Dedifferentiated amniotic fluid mesenchymal stem cell (primary cell): ENCODE data around the gene GHRL.
A peak's percentile ranks its signal among the peaks of the same experiment; 100 is the strongest.
"Not testable (repeated sequence)": the region's sequence is repeated elsewhere in the genome, so short reads cannot be mapped to it uniquely, and the experiment has no call there.

ENCODE experiments used
- DNase-seq: peaks from one replicate; pipeline ENCODE4 v3.0.0-alpha.2; 2016; ENCODE audit errors: extremely low spot score

The GHRL gene

DNA sequence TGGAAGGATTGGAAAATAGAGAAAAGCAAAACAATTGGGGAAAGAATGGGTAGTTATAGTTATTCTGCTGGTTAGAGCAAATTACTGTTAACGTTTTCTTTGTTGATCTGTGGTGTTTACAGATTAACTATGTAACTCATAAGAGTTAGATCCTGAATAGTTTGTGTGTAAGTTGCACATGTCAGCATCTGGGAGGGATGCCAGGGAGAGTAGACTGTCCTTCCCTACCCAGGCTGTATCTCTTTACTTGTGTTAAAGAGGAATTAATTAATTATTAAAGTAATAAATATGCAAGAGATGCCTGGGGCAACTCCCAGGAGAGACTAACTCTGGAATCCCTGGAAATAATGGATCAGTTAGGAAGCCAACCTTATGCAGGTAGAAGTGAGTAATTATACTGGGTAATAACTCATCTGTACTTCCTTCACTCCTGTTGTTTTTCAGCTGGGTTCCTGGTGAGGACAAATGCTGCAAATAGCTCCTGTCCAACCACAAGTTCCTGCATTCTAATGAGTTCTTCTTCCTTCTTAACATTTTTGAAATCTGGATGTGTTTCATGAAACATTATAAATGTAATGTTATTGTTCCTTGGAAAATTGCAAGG is 18.9 kb downstream of the GHRL start:
- no peak for DNase-seq

DNA sequence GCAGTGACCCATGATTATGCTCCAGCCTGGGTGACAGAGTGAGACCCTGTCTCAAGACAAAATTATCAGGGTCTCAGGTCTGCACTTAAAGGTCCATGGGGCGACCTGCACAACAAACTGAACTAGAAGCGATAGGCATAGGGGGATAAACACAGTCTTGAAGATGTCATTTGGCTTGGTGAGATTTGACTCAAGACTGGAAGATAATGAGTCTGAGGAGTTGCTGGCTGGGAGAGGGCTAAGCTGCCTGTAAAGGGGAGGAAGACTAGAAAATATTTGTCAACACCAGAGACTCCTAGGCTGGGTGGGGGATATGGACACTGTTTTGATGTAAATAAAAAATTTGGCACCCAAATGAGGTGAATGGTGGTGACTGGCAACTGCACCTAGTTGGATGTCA is 19.8 kb downstream of the GHRL start:
- DNase-seq: no peak

DNA sequence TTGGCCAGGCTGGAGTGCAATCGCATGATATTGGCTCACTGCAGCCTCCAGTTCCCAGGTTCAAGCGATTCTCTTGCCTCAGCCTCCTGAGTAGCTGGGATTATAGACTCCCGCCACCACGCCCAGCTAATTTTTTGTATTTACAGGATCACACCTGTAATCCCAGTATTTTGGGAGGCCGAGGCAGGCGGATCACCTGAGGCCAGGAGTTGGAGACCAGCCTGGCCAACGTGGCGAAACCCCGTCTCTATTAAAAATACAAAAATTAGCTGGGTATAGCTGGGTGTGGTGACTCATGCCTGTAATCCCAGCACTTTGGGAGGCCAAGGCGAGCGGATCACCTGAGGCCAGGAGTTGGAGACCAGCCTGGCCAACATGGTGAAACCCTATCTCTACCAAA is 20.3 kb downstream of the GHRL start:
- not testable (repeated sequence) for DNase-seq

DNA sequence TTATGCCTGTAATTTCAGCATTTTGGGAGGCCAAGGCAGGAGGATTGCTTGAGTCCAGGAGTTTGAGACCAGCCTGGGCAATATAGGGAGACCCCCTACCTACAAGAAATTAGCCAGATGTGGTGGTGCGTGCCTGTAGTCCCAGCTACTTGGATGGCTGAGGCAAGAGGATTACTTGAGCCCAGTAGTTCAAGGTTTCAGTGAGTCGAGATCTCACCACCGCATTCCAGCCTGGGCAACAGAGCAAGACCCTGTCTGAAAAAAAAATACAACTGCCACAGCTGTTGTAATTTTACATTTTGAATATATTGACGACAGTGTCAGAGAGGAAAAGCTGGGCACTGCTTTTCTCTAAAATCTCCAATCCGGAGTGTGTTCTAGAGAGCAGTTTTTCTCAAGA is 23.3 kb downstream of the GHRL start:
- no peak for DNase-seq

DNA sequence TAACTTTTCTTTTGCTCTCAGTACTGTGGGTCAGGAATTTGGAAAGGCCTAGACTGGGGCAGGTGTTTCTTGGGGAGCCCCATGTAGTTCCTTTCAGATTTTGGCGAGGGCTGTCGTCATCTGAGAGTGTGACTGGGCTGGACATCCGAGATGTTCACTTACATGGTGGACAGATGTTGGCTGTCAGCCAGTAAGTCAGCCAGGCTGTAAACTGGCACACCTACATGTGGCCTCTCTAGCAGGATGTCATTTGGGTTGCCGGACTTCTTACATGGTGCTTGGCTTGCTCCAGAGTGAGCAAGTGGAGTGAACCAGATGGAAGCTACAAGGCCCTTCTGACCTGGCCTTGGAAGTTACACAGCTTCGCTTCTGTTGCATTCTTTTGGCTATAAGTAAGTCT is 23.8 kb downstream of the GHRL start:
- DNase-seq: no peak

DNA sequence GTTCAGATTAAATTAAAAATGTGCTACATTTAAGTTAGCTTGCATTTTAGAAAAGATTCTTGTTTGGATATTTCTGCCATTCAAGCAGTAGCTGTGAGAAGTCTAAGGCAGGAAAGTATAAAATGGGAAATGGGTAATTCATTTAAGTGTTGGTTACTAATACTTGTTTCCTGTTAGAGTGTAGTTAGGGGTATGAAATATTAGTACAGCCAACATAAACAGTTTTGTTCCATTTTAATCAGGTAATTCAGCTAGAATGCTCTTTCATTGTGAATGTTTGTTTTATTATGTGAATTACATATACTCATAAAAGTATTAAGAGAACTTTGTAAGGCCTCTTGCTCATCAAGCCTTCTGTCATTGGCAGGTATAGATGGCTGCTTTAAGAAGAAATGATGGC is 24.6 kb downstream of the GHRL start:
- no peak for DNase-seq

DNA sequence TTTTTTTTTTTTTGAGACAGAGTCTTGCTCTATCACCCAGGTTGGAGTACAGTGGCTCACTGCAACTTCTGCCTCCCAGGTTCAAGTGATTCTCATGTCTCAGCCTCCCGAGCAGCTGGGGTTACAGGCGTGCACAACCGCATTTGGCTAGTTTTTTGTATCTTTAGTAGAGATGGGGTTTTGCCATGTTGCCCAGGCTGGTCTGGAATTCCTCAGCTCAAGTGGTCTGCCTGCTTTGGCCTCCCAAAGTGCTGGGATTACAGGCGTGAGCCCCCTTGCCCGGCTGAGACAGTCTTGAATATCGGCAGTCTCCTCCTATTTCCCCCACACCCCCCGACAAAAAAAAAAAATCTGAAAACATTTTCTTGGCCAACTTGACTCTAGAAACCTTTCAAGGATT is 25.8 kb downstream of the GHRL start:
- DNase-seq: not testable (repeated sequence)

DNA sequence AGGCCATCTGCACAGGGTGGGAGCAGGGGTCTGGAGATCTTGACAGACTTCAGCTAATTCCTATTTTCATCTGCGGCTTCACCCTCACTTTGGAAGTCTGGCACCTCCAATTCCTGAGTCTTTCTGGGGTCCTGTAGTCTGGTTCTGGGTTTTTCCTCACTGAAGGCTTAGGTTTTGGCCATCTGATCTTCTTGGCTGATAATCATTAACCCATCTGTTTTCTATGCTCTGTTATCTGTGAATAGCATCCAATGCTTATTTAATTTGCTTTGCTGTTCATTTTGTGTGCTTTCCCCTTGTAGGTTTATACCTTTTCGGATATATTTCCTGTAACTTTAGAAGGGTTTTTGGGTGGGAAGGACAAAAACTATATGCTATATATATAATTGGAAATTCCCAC is 26.9 kb downstream of the GHRL start:
- DNase-seq: no peak

DNA sequence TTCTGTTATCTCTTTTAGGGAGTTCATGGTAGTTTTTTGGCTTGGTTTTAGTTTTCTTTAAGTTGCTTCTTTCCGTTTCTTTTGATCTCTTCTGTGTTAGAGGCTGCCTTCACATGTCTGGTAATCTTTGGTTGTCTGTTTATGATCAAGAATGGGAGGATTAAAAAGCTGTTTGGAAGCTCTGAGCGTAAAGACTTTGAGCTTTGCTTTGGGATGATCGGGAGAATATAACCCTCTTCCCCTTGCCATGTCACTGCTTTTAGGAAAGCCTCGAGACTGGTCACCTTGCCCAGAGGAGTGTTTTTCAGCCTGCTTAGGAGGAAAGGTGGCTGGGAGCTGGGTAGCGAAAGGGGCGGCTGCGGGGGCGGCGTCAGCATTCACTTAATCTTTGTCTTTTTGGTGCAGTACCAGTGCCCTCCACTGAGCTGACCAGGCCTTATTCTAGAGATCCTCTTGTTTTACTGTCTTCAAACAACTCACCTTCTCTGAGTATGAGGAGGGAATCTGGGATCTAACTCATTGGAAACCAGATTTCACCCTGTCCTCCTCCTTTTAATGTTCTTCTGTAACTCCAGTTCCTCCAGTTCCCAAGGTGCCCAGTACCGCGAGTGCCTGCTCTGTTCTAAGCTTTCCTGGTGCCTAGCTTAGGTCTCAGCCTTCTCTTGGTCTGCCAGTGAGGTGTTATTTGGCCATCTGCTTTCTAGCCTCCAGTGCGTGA is 28.9 kb downstream of the GHRL start:
- no peak for DNase-seq

DNA sequence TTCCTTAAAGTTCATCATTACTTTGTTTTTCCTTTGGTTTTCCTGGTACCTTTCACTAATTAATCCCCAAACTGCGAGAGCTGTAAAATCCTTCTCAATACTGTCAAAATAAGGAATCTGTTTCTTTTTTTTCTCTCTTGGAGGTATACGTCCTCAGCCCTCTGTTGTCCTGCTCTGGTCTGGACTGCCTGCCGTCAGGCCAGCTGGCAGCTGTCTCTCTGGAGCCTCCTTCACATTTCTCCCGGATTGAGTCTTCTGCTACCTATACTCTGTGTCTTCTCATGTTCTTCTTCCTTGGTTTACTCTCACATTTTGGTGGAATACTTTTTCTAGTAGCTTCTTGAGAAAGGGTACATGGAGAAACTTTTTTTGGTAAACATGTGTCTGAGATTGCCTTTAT is 30.7 kb downstream of the GHRL start:
- no peak for DNase-seq

DNA sequence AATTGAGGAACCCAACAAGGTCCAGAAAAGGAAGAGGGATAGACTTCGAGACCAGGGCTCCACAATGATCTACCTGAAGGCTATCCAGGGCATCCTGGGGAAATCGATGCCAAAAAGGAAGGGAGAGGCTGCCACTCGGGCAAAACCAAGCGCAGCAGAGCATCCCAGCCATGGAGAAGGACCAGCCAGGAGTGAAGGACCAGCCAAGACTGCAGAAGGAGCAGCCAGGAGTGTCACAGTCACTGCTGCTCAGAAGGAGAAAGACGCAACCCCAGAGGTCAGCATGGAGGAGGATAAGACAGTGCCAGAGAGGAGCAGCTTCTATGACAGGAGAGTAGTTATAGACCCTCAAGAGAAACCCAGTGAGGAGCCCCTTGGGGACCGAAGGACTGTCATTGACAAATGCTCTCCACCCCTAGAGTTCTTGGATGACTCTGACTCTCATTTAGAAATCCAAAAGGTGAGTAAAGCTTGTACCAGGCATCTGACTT is 32.5 kb downstream of the GHRL start:
- DNase-seq: no peak

DNA sequence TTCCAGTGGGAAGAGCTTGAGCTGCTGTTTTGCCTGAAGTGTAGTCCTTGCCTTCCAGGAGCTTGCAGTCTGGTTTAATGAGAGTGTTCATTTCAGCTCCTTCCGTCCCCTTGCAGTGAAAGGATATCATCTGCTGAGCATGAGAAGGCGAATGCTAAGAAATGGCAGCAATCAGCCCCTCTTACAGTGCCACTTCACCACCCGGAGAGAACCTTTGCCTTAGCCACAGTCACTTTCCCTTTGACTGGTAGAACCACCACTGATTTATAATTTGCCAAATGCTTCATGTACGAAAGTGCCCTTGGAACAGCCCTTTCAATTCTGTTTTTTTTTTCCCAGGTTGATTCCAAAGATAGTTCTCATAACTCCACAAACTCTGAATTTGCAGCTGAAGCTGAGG is 32.9 kb downstream of the GHRL start:
- no peak for DNase-seq

DNA sequence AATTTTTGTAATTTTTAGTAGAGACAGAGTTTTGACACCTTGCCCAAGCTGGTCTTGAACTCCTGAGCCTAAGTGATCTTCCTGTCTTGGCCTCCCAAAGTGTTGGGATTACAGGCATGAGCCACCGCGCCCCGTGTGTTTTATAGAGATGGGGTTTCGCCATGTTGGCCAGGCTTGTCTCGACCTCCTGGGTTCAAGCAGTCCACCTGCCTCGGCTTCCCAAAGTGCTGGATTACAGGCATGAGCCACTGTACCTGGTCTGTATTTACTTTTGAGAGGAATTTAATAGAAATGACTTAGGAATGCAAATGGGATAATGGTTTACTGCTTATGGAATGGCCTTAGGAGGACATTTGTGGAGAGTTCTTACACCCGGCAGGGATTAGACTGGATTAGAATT is 33.7 kb downstream of the GHRL start:
- DNase-seq: no peak

DNA sequence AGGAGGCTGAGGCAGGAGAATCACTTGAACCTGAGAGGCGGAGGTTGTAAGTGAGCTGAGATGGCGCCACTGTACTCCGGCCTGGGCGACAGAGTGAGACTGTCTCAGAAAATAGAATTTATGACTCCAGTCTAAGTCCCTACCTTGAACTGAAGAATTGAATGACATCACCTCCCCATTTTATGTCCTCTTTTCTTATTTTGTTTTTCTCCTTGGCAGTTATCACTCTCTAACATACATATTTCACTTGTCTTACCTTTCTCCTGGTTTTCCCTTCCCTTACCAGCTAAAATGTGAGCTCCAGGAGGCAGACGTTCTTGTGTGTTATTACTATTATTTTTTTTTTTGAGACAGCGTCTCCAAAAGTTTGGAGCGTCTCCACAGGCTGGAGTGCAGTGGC is 36.9 kb downstream of the GHRL start:
- DNase-seq: no peak

DNA sequence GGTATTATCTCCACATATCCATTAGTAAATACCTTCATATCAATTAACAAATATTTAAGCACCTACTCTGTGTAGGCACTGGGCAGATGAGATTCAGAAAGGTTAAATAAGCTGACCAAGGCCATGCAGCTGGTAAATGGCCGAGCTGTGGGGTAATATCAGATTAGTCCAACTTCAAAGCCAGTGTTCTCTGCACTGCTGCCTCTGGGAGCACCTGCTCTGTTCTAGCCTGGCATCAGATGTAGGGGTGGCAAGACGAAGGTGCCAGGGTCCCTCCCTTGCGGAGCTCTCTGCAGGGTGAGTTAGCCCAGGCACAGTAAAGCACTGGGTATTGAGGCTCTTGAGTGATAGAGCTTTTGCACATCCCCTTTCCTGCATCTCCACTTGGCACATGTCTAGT is 39.0 kb downstream of the GHRL start:
- DNase-seq: no peak

DNA sequence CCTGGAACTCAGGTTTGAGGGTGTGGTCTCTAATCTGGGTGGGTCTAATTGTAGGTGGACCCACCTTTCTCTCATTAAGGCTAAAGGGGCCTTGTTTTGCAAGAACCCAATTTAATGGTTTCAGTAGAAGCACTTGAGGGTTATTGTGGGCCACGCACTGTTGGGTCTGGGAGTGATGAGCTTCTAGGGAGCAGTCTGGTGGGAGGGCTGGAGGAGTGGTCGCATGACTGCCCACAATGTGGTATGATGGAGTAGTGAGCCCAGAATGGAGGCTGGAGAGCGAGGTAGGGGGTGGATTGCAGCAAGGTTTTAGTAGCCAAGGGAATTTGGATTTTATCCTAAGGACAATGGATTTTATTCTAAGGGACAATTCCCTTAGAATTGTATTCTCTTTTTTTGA is 41.7 kb downstream of the GHRL start:
- DNase-seq: no peak

DNA sequence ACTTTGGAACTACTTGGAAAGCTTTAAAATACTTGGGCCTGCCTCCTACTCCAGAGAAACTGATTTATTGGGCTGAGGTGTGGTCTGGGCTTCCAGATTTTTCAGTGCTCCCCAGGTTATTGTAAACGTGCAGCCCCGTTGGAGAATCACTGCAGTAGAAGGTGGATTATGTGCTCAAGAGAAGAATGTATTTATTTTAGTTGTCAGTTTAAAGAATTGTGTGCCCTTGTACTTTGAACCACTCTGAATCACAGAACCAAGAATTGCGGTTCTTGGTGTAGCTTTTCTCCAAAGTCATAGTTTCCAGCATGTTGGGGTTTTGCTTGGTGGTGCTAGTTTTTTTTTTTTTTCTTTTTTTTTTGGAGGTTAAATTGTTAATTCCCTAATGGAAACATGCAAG is 42.9 kb downstream of the GHRL start:
- no peak for DNase-seq

DNA sequence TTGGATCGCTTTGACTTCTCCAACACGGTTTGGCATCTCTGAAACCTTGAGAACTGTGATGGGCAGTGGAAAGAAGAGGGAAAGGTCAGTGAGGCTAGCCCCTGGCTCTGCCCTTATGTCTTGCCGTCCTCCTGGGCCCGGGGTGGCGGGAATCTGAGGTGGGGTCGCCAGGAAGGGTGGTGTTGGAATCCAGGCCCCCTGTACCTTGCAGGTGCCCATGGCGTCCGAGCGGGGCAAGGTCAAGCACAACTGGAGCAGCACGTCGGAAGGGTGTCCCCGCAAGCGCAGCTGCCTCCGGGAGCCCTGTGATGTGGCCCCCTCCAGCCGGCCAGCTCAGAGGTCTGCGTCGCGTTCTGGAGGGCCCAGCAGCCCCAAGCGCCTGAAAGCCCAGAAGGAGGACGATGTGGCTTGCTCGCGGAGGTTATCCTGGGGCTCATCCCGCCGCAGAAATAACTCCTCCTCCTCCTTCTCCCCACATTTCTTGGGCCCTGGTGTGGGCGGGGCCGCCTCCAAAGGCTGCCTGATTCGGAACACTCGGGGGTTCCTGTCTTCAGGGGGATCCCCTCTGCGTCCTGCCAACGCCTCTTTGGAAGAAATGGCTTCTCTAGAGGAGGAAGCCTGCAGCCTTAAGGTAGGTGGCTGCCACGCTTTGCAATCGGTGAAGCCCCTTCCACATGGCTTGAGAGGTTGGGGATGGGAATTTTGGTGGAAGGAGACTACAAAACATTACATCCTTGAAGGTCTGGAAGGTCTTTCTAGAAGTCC is 43.6 kb downstream of the GHRL start:
- DNase-seq: no peak

DNA sequence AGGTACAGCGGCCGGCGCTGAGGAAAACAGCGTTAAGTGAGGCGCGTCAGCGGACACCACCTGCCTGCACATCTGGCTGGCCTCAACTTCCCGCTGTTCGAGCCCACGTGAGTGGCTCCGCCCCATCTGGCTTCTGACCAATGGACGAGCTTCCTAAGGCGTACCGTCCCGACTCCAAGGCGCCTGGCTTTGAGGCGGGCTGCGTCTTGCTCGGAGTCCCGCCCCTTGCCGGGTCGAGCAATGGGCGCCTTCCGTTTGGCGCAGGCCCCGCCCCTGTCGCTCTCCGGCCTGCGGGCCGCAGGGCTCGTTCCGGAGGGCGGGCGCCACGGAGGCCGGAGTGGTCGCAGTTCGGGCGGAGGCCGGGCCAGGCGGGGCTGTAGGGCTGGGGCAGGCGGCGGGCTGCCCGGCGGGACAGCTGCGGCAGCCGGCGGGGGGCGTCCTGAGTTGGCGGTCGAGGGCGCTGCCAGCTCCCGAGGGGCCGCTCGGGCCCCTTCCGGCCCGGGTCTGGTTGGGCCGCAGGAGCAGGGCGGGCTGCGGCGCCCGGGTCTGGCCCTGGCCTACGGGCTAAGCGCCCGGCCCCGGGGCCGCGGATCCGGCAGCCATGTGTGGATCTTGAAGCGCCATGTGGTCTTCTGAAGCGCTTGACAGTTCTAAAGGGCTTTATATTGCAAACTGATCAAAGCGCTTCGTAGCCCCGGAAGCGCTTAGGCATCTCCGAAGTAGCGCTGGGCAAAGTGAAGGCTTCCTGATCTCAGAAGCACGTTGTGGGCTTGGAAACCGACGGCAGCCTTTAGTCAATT is 44.4 kb downstream of the GHRL start, which contains the start of gene TATDN2:
Gene TATDN2 (plus strand): TSS at position 276 of the 800 bp plus-strand sequence. CDS start 742 bp downstream, outside the sequence.
- DNase-seq: peak; percentile 95

DNA sequence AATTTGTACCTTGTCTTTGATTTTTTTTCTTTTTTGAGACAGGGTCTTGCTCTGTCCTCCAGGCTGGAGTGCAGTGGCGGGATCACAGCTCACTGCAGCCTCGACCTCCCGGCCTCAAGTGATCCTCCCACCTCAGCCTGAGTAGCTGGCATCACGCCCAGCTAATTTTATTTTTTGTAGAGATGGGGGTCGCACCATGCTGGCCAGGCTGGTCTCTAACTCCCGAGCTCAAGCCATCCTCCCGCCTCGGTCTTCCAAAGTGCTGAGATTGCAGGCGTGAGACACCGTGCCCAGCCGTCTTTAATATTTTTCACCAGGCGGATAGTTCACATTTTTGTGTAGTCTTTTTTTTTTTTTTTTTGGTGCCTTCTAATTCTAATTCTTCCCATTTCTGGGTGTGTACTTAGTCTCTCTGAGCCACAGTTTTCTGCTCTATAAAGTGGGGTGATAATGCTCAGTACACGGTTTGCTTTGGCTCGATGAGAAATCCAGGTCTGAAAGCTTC is 45.0 kb downstream of the GHRL start:
- DNase-seq: no peak

DNA sequence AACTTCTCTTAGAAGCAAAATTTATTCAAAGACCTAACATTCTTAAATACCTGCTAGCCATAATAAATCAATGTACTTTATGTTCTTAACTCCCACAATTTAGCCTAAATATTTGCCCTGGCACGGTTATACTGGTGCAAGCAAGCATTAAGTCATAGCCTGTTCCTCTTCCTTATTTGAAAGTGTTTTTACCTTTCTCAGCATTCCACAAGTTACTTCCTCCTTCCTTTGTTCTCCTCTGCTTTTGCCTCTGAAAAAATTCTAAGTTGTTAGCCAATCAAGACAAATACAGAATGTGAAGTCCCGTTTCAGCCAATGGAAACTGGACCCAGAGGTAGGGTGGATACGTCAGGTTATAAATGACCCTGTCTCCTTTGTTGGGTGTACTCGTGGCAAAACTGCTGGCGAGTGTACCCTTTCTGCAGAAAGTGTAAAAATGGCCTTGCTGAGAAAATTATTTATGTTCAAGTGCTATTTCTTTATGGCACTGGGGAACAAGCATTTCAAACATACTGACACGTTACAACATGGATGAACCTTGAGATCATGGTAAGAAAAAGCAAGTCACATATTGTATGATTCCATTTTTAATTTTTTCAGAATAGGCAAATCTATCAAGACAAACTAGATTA is 47.5 kb downstream of the GHRL start:
- no peak for DNase-seq
